GM21737 (cell line): Measurements from ENCODE around the gene EXOSC7.

Experiments used
- ATAC-seq: cut with Tn5 transposase; IDR thresholded peaks from one replicate; pipeline ENCODE4 v1.9.1; 2021; ENCODE audit warnings: mild to moderate bottlenecking, moderate library complexity; ENCODE audit not compliant: unreplicated experiment

Gene EXOSC7

DNA sequence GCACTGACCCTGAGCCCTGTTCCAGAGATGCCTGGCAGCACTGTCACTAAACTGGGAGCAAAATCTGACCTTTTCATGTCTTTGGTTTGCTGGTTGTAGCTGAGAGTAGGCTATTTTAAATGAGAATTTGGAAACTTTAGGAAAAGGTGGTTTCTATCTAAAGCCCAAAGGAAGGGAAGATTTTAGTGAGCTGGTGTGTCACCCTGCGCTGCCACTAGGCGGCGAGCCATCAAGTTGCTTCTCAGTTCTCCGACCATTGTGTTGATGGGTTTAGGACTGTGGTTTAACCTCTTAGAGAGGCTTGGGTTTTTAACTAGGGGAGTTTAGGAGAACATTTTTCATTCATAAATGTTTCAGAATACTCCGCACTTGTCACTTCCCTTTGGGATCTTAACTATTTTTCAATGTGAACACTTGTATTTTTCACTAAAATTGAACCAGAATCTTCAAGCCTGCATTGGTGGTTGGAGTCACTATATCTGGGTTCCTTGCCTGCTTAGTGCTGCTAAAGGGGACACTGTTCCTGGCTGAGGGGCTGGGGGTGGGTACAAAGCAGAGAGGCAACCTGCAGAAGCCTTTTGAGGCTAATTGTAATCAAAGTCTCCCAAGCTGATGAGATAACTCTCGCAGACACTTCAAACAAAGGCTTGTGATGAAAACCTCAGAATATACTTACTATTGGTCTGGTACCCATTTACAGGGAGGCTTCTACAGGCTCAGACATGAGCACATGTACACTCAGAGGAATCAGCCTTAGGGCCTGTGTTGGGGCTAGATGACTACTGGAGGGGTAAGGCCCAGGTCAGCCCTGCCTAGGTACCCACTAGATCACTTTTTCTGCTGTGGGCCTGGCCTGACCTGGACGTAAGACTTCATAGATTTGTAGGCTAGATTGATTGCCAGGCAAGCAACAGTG lies 16.8 kb downstream of the EXOSC7 start:
- no peak for ATAC-seq

DNA sequence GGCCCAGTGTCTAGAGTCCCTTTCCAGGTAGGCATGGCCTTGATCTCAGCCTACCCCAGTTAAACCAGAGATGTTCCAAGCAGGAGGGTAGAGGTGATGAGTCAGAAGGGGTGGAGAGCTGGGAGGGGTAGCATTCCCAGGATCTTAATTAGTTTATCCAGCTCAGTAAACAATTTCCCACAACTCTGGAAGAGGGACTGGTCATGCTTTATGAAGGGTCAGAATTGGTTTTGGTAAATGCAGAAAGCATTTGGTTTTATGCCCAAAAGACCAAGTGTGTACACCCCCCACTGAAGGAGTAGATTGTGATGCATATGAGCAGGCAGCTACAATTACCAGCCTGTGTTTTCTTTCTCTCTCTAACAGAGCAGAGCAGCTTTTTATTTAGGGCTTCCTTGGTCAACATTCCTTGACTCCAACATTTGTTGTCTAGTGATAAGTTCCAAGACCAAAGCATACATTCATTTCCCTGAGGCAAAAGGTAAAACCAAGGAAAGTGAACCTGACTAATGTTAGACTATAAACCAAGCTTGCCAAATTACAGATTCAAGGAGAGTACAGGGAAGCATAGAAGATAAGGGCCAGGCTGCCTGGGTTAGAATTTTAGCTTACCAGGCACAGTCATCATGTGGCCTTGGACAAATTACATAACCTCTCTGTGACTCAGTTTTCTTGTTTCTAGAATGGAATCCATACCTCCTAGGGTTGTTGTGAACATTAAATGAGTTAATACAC lies 17.6 kb downstream of the EXOSC7 start:
- ATAC-seq = no peak

DNA sequence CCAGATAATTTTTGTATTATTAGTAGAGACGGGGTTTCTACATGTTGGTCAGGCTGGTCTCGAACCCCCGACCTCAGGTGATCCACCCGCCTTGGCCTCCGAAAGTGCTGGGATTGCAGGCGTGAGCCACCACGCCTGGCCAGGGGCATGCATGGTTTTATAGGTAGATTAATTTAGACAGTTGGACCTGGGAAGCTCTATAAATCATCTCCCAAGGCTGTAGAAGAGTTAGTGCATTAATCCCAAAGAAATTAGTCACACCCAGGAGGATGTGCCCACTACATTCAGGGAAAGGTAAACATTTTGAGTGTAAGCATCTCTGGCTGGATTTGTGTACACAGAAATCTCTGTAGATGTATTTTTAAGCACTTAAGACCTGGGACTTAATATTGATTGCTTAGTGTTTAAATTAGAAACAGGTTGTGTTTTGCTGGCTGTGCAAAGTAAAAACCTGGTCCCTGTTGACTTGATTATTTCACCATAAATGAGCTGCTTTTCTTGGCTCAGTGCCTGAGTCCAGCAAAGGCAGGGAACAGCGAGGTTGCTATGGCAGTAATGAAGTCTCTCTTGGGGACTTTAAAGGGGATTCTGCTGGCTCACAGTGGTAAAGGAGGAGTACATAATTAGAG lies 19.2 kb downstream of the EXOSC7 start:
- ATAC-seq = no peak

DNA sequence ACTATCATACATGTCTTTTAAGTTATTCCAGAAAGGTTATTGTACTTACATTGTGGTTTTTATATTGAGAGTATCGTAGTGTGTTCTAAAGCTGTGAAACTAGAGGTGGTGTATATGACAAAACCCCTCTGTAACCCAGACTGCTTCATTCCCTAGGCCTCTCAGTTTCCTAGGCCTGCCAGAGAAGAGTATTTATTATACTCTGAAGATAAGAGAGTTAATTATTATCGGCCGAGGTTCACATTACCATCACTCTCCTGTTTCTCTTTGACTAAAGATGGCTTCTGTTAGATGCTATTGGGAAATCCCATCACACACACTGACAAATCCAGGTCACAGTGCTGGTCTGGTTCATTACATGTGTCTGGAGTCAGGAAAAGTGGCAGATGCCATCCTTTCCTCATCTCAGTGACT lies 20.5 kb downstream of the EXOSC7 start:
- ATAC-seq = no peak

DNA sequence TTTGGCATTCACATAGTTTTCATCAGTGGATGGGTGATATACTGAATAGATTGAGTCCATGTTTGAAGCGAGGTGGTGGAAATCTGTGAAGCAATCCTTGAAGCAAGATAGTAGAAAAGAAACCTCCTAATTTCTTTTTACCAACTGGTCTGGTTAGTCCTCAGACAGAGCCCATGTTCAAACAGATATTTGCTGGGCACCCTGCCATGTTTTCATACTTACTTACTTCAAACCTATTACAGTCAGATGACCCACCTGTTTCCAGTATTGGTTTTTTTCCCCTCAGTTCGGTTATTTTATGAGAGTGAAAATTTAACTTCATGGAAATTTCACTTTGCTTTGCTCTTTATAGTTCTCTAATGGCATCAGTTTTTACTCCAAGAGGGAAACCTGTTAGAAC lies 23.7 kb downstream of the EXOSC7 start:
- no peak for ATAC-seq

DNA sequence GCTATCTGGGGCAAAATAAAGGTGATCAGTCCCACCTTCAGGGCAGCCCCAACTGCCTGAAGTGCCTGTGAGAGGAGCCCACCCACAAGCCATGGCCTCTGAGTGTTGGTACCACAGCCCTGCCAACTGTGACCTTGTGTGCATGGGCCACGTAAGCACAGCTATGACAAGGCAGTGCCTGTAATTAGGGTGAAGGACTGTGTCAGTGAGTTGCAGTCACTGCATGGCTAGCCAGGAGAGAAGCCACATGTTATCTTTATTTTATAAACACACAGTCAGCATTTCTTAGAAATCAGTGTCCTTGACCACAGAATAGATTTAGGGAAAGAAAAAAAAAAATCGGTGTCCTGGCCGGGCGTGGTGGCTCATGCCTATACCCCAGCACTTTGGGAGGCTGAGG lies 24.8 kb downstream of the EXOSC7 start:
- no peak for ATAC-seq

DNA sequence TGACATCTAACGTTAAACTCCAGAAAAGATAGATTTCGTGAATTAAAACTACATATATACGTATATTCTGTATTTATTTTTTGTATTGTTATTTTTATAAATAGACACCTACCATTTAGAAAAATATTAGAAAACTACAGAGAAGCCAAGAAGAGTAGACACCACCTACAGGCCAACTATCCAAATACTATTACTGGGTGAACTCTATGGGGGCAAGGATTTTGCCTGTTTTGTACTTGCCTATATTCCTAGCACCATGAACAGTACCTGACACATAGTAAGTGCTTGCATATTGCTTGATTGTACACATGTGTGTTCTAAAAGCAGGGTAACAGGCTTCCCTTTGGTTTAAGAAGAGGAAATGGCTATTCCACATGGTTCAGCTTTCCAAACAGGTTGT lies 25.7 kb downstream of the EXOSC7 start:
- no peak for ATAC-seq

DNA sequence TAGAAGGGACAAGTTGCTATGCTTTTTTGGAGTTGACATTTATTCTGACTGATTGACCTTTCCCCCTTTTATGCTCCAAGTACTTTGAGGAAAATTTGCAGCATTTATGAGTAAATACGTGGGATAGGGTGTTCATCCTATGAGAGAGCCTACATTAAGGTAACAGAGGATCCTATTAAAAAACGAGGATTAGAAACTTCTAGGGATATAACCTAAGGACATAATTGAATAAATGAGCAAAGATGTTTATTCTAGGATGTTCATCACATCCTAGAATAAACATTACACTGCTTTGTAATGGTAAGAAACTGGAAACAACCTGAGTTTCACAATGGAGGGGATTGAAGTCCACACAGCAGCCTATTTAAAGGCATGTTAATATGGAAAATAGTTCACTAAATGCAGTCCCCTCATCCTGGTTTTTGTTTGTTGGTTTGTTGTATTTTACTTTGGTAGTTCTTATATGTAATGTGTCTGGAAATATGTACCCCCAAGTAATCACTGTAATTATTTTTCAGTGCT lies 26.2 kb downstream of the EXOSC7 start:
- ATAC-seq = no peak

DNA sequence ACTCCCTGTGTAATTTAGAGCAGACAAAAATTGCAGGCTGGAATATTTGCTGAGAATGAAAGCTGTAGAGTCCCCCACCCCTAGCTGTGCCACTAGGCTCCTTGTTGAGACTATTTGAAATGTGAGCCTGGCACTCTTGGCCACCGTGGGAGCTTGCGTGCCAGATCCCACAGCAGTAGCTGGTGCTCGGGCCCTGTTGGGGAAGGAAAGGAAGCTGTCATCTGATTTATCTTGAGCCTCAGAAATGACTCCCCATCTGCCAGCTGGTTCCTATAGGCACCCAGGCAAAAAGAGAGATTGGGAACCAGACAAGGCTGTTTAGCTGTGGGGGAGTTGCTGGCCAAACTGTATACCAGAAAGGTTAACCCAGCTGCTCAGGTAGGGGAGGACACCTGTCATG lies 26.7 kb downstream of the EXOSC7 start:
- ATAC-seq = no peak

DNA sequence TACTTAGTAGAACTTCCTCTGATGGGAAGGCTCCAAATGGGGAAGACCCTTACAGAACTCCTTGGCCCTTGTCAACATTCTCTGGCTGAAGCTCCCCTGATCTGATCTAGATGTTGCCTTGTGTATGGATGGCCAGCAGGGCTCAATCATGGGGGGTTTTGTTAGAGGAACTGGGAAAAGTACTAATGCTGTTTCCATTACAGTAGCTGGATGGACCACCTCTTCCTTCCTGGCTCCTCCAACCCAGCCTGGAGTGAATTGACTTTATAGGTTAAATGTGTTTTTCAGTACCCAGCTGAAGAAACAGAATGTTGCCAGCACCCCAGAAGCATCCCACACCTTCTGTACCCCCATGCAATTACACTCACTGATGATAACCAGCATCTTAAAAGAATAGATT lies 27.4 kb downstream of the EXOSC7 start:
- ATAC-seq = no peak

DNA sequence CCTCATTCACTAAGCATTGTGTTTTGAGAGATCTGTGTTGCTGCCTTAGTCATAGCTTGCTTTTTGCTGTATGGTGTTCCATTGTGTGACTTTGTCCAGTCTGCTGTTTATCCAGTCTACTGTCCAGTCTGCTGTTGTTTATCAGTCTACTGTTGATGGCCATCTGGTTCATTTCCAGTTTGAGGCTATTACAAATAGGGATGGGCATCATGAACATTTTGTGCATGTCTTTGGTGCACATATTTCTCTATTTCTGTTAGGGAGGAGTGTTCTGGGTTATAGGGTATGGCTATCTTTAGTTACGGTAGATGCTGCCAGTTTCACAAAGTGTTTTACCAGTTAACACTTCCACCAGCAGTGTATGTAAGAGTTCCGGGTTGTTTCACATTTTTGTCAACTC lies 27.8 kb downstream of the EXOSC7 start:
- no peak for ATAC-seq

DNA sequence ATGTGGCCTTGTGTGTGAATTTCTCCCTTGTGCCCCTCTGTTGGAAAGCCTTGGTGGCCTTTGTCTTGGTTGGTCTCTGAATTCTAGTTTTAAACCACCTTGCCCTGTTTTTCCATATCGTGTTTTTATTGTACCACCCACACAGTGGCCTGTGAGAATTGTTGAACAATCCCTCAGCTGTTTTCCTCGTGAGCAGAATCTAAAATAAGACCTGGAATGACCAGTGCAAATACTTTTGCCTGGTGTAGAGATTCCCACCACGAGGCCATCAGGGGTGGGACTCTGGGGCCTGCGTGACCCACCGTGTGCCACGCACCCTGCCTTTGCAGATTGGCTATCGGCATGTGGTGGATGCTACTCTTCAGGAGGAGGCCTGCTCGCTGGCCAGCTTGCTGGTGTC lies 31.0 kb downstream of the EXOSC7 start:
- no peak for ATAC-seq

DNA sequence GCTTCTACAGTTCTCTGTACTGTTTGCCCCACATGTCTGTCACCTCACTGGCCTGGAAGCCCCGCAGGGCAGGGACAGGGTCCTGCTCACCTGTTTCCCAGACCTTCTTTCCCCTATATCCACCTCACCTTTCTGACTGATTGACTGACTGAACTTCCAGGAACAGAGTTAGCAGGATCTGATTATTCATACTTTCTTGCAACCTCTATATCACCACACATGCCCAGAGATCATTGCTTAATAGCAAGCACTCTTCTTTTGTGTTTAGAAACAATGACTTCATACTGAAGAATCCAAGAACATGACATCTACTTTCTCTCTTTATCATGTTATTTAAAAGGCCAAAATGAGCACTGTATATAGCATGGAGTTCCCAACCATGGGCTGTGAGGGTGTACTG lies 32.1 kb downstream of the EXOSC7 start:
- no peak for ATAC-seq

DNA sequence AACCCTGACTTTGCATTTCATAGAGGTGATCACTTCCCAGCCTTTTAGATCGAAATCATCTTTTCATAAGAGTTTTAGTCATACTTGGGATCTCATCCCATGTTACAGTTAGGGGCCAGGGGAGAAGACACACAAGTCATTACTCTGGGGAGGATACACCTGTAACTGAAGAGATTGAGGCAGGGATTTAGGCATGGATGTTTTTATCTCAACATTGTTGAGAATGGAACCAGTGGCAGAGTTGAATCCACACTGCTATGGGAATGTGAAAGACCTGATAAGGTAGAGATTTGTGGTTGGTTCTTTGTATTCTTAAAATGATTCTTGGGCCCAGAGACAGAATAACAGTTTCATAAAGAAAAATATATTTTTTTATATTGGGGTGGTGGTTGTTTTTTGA lies 33.8 kb downstream of the EXOSC7 start:
- no peak for ATAC-seq

DNA sequence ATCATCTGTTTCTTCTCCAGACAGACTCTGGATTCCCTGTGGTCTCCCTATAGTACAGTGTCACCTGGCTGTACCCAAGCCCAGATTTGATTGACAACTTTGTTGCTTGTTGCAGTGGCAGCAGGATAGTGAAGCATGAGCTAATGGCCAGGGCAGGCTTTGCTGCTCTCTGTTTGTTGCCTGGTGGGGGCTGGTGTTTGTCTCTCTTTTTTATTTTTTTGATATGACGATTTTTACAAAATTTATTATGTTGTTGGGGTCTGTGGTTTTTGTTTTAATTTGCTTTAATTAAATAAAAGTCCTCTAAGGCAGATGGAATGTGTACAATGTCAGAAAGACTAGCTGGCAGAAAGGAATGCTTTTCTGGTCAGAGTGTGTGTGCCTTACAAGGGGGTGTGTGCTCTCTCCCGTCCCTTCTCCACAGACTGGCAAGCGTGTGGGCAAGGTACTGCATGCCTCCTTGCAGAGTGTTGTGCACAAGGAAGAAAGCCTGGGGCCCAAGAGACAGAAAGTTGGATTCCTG lies 34.8 kb downstream of the EXOSC7 start:
- no peak for ATAC-seq

DNA sequence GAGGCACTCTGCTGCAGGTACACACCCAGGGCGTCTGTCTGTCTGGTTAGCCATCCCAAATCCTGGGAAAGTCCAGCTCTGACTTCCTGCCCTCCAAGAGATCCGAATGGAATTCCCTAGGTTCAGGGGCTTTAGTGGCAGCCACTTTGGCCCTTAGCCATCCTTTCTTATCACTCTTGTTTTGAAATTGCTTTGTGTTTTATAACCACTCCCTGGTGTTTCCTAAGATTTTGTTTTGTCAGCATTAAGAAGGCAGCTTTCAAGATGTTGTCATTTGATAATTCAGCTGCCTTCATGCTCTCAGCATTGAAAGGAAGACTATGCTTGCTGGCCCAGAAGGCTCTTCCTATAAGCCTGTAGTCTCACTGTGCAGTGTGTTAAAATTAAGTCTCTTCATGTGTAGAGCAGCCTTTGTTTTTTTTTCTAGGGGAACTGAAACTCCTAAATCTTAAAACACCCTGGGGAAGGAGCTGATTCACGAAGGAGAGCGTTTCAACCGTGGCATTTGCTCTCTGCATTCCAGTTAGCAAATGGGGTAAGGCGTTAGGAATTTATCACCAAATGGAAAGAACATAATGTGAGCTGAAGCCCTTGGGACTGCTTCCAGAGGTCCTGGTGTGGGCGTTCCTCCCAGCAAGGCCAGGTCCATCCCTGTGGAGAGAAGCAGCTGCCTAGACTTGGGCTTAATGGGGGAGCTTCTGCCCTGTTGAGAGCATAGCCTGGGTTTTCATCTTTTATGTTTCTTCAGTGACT lies 35.9 kb downstream of the EXOSC7 start:
- no peak for ATAC-seq

DNA sequence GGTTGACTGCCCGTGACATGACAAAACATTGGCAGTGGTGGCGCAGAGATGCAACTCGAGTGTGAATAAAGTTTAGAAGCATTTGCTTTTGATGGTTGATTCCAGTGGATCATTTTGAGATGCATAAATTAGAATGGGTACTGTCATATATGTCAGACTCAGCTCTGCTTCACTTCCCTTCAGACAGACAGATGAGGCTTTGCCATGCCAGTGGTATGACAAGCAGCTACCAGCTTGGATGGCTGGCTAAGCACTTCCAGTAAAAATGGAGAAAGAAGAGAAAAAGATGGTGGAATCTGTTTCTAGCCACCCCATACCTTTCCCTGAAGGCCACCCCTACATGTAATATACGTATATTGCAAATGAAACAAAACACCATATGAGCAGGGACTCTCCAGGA lies 36.5 kb downstream of the EXOSC7 start:
- ATAC-seq = no peak

DNA sequence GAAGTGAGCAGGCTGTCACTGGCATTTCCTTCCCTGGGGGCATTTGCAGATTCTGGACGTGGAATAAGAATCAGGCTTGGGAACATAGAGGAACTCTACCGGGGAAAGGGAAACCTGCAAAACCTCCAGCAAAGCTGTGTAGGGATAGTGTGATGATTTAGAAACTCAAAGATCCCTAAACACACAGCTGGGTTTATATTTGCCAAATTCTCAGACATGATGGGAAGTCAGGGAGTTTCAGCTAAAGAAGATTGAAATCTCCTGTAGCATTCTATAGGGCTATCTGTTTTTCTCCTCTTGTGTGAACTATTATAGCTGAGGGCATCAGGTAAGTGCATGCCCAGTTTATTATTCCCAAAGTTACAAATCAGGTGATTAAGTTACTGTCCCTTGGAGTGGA lies 40.9 kb downstream of the EXOSC7 start:
- ATAC-seq = no peak

DNA sequence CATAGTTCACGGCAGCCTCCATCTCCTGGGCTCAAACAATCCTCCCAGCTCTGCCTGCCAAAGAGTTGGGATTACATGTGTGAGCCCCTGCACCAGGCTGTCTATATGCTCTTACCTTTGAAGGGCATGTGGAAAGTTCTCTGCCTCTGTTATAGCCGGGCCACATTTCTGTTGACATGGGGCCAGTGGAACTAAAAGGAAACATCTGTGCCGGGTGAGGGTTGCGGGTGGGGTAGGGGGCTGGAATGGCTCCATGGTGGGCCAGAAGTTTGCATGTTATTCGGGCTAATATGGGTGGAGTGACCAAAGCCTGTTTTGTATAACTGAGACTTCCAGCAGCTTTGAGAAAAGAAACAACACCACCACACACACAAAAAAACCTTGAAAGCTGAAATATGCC lies 41.8 kb downstream of the EXOSC7 start:
- ATAC-seq = no peak

DNA sequence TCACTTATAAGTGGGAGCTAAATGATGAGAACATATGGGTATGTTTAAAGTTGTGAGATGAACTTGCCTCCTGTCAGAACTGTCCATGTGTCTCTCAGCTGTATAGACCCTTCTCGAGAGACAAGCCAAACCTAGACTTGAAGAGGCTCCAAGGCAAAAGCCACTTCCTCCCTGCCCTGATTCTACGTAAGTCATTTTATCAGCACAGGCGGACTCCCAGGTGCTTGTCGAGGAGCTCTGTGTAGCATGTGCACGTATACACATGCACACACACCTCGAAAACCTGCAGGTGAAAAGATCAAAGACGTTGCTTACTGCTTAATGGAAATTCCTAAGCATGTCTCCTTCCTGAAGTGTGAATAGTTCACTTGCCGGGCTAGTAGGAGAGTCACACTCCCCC lies 44.5 kb downstream of the EXOSC7 start:
- no peak for ATAC-seq
